CD1c-positive myeloid dendritic cell (primary cell): Measurements from ENCODE around the gene PPA1.
"Not testable (repeated sequence)": the region's sequence is repeated elsewhere in the genome, so short reads cannot be mapped to it uniquely, and the experiment has no call there.

ENCODE experiments used
- DNase-seq: peaks from one replicate; pipeline ENCODE4 v3.0.0-alpha.2; 2016; ENCODE audit errors: extremely low spot score

PPA1 gene

GRCh38 chr10:70169011-70169410 is 64.2 kb downstream of the PPA1 start:
- no peak for DNase-seq

GRCh38 chr10:70167246-70167645 is 66.0 kb downstream of the PPA1 start:
- no peak for DNase-seq

GRCh38 chr10:70166394-70166793 is 66.8 kb downstream of the PPA1 start:
- DNase-seq, result no peak

- DNase-seq, result no peak
These were observed 69.1 kb downstream of the PPA1 start for GRCh38 chr10:70164163-70164562.

DNA sequence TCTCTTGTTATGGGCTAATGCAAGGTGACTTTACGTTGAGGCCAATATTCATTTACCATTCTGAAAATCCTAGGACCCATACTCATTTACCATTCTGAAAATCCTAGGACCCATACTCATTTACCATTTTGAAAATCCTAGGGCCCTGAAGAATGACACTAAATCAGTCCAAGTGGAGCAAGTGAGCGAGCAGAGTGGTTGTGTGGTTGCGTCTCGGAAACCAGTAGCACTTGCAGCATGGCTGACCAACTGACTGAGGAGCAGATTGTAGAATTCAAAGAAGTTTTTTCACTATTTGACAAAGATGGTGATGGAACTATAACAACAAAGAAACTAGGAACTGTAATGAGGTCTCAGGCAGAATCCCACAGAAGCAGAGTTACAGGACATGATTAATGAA is 69.8 kb downstream of the PPA1 start:
- no peak for DNase-seq

- no peak for DNase-seq
These were observed 70.4 kb downstream of the PPA1 start for GRCh38 chr10:70162892-70163201.

DNA sequence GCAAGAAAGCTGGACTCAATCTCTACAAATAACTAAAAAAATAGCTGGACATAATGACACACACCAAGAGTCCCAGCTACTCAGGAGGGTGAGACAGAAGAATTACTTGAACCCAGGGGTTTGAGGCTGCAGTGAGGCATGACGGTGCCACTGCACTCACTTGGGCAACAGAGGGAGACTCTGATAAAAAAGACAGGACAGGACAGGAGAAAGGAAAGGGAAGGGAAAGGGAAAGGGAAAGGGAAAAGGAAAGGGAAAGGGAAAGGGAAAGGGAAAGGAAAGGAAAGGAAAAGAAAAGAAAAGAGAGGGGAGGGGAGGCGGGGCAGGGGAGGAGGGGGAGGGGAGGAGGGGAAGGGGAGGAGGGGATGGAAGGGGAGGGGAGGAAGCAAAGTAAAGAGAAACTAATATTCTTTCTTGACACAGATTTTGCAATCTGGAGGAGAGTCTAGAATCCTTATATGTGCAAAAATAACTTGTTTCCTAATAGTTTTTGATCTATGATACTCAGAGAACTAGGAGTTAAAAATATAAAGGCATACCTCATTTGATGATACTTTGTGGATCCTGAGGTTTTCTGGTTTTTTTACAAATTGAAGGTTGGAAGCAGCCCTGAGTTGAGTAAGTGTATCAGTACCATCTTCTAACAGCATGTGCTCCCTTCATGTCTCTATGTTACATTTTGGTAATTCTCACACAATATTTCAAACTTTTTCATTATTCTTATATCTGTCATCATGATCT is 70.9 kb downstream of the PPA1 start:
- DNase-seq, result no peak

DNA sequence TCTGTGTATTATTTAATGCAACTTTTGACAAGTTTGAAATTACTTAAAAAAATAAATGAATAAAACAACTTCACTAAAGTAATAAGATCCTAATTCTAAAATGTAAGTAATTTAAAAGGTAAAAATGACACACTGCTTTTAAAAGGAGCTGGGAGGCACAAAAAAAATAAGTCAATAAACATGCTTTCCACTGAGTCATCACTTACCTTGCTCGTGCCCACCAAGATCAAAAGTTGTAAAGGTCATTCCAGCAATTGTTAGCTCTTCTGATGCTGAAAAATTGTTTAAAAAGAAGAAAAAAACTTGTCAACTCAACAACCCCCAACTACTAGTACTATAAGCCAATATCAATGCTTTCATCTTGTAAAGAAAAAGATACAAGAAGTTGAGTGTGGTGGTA is 72.4 kb downstream of the PPA1 start:
- no peak for DNase-seq

DNA sequence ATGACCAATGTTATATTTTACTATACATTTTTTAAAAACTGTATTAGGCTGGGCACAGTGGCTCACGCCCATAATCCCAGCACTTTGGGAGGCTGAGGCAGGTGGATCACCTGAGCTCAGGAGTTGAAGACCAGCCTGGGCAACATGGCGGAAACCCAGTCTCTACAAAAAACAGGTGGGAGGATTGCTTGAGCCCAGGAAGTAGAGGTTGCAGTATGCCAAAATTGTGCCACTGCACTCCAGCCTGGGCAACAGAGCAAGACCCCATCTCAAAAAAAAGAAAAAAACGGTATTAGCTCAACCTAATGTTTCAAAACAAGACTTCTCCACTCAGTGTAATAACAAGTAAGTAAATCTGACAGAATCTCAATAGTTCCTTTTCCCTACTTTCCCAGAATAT is 73.9 kb downstream of the PPA1 start:
- DNase-seq, result not testable (repeated sequence)

- DNase-seq, result no peak
These were observed 75.1 kb downstream of the PPA1 start for GRCh38 chr10:70158113-70158512.

DNA sequence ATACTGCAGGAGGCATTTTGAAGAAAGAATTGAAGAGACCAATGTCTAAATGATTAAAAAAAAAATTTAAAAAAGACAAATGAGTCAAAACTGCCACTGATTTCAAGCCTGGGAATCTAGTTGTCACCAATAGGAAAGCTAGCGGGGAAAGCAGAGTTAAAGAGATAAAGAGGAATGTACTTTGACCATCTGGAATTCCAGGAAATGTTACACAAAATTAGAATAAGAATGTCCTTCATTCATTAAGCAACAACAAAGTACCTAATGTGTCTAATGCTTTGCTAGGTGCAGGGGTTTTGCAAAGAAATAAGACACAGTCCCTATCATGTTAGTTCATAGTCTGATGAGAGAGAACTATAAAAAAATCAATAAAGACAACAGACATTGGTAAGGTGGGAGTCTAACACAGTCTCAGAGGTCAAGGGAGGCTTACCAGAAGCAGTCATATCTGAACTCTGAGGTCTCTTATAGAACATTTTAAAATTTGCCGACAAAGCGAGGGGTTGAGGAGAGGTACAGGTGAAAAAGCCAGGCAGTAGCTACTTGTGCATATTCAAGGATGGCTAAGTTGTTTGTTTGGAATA is 77.9 kb downstream of the PPA1 start:
- DNase-seq, result no peak
